HG02885 (cell line): ENCODE data around the gene EIF2B5.
"Not testable (repeated sequence)": the region's sequence is repeated elsewhere in the genome, so short reads cannot be mapped to it uniquely, and the experiment has no call there.

Source experiments
- ATAC-seq: cut with Tn5 transposase; IDR thresholded peaks from one replicate; pipeline ENCODE4 v1.9.1; 2021; ENCODE audit warnings: mild to moderate bottlenecking; ENCODE audit not compliant: unreplicated experiment, poor library complexity

The EIF2B5 gene

DNA sequence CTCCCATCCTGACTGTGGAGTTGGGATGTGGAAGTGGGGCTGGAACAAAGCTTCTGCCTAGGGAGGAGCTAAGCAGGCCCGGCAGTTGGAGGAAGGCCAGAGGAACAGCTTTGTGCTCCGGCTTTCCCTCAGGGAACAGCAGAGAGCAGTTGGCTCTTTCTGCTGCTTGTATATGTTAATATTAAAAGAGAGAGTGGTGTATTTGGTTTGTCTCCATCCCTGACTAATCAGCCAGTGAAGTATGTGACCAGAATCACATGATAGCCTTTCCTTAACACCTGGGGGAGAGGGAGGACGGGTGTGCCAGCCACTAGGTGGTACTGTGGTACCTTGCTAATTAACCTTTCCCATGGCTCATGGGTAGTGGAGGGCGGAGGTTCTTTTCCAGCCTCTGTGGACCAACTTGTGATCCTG, 10.0 kb downstream of the EIF2B5 start:
- ATAC-seq, result no peak

DNA sequence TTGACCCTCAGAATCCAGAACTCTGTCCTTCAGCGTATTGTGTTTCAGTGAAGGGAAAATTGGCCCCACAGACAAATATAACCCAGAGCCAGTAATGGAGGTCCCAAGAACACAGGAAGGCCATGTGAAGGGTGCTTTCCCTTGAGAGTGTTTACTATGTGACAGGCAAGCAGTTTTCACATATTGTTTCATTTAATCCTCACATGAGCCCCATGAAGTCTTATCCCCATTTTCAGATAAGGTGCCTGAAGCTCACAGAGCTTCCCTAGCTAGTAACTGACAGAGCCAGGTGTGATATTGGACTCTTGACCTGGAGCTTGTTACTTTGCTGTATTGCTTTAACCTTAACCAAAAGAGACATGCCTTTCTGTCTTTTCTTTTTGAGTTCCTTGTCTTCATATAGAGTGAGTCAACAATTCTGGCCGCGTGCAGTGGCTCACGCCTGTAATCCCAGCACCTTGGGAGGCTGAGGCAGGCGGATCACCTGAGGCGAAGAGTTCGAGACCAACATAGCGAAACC, 10.7 kb downstream of the EIF2B5 start:
- ATAC-seq, result no peak

DNA sequence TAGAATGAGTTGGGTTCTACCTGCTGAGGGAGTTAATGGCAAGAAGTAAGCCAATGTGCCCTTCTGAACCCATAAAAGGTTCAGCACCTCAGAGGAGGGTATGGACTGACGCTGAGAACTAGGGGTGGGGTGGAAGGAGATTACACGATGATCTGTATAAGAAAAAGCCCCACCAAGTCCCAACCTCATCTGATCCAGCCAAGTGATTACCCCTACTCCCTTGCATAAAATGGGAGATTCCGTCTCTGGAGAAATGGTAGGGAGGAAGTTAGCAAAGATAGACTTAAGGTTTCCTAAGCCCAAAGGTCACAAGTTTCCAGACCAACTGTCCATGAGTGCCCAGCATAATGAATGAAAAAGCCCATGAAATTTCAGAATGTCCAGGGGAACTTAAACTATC, 12.9 kb downstream of the EIF2B5 start:
- no peak for ATAC-seq

DNA sequence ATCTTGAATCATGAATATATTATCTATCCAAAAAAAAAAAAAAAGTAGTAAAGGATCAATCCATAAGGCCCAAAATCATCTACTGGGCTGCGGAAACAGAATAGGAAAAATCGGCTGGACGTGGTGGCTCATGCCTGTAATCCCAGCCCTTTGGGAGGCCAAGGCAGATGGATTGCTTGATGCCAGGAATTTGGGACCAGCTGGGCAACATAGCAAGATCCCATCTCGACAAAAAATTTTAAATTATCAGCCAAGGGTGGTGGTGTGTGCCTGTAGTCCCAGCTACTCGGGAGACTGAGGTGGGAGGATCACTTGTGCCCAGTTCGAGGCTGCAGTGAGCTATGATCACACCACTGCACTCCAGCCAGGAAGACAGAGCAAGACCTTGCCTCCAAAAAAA, 14.0 kb downstream of the EIF2B5 start:
- ATAC-seq, result no peak

DNA sequence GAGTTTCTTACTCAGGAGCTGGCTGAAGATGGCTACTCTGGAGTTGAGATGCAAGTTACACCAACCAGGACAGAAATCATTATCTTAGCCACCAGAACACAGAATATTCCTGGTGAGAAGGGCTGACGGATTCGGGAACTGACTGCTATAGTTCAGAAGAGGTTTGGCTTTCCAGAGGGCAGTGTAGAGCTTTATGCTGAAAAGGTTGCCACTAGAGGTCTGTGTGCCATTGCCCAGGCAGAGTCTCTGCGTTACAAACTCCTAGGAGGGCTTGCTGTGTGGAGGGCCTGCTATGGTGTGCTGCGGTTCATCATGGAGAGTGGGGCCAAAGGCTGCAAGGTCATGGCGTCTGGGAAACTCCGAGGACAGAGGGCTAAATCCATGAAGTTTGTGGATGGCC, 14.6 kb downstream of the EIF2B5 start:
- not testable (repeated sequence) for ATAC-seq

DNA sequence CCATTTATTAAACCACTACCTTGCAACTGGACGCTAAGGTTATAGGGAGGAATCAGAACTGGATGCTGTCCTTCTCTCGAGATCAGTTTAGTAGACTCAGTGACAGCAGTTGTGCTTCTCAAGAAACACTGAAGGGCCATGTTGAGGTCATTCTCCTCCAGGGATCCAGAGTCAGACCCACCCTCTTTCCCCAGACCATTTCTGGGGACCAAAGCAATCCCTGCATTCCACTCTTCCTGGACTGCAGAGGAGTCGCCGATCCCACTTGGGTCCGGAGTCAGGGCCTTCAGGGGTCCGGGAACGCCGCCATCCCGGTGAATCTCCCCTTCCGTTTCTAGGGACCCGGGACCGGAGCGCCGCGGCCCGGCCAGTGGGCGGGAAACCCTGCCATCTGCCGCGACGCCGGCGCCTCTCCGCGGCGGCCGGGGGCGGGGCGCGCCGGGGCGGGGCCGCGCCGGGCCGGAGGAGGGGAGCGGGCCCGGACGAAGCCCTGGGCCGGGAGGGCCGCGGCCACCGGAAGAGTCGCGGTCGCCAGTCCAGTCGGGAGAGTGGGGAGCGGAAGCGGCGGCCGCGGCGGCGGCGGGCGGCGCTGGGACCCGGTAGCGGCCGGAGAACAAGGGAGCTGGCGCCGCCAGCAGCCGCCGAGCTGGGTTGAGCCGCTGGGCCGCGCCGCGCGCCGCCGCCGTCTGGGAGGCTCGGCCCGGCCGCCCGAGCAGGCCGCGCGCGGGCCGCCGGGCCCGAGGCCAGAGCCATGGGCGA, 19.9 kb downstream of the EIF2B5 start, which contains the start of gene DVL3:
Gene DVL3 (plus strand): TSS at position 493 of the 759 bp plus-strand sequence. CDS start 259 bp downstream, at position 752.
- peak; percentile 84 for ATAC-seq

DNA sequence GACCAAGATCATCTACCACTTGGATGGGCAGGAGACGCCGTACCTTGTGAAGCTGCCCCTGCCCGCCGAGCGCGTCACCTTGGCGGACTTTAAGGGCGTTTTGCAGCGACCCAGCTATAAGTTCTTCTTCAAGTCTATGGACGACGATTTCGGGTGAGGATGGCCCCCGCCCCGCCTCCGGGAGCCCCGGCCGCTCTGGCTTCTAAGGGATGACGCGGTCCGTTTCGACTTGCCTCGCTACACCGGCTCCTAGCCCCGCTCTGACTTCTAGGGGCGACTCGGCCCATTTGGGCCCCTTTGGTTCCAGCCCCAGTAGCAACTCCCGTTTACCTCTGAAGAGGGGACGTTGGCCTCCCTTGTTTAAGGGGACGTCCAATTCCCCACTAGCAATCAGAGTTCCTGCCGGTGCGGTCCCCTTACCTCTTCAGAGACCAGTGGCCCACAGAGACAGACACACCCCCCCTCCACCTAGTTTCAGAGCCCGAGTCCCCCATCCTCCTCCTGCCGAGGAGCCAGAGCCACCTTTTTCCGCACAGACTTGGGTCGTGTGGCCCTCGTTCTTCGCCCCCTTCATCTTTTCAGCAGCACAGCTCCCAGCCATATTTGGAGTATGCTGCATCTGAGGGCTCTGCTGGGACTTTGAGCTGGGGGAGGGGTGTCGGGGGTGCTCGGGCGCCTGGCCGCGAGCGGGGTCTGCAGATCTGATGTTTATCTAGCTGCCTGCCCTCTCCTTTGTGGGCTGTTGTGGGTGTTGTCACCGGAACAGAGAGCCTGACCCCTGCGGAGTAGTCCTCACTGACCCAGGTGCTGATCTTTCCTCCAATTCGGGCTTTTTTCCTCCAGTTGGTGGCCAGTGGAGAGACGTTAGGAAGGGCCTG, 20.7 kb downstream of the EIF2B5 start:
- peak; percentile 35 for ATAC-seq

DNA sequence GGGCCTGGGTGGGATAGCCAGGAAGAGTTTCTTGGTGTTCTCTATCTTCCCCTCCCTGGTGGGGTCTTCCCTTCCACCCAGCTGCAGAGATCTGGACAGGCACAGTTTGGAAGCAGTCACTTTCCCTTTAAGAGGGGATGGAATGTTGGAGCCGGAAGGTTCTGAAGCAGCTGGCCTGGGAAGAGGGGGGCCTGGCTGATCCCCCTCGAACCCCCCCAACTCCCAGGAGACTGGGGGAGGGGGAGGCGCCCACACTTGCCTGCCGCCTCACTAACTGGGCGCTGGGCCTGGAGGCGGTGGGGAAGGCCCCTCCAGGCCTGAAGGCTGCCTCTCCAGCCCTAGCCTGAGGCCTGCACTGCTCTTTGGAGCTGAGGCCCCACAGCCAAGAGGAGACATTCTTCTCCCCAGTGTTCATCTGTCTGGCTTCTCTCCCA, 21.4 kb downstream of the EIF2B5 start:
- ATAC-seq, result no peak

DNA sequence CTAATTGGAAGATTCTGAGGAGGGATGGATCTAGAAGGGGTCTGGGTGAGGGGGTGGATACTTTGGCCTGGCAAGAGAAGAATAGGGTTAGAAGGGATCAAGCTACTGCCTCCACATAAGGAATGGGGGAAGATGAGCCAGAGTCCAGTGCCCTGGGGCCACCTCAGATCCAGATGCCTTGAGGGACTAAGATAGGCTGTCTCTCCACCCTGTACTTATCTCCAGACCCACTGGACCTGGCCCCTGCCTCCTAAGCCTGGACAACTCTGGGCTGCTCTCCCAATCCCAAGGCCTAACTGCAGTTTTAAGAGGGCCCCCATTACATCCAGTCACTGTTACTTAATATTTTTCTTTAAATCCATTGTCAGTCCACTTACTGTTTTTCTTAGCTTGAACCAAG, 22.0 kb downstream of the EIF2B5 start:
- no peak for ATAC-seq

DNA sequence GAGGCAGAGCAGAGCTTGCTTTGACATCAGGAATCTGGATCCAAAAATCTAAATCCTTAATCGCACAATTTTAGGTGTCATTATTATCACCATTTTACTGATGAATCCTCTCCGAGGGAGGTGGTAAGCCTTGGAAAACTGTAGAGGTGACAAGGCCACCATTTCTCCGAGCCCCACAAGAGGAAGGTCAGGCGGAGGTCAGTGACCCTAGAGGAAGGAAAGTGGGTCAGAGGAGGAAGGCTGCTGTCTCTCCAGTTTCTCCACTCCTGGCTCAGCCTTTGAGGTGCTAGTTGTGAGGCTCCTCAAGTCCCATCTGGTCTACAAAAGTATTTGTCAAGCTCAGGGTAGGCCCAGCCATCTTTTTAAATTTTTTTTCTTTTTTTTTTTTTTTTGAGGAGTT, 23.2 kb downstream of the EIF2B5 start:
- no peak for ATAC-seq

DNA sequence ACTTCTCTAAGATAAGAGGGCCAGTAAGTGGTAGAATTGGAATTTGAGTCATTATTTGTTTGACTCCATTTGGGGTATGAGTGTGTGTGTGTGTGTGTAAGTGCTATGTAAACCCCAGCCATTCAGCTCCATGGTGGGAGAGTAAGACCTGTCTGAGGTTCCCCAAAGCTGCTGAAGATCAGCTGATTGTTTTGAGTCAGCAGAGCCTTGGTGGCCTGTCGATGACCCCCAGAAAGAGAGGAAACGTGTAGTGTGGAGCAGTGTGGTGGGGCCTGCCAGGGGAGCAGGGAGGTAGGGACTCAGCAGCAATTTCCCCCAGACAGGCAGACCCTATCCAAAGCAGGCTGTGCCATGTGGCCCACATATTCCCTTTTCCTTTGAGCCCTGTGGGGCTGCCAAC, 25.3 kb downstream of the EIF2B5 start:
- no peak for ATAC-seq

DNA sequence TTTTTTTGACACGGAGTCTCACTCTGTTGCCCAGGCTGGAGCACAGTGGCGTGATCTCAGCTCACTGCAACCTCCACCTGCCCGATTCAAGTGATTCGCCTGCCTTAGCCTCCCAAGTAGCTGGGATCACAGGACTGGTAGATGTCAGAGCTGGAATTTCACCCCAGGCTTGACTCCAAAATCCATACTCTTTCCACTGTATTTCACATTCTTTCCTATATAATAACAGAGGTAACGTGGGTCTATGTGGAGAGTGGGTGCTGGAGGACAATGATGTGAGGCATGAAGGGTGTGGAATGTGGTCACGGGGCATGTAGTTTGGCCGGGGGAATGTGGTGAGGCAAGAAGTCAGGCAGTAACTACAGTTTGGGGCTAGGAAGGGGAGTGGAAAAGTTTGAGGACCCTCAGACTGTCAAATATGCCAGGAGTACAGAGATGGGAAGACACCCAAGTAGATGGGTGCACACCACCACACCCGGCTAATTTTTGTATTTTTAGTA, 27.5 kb downstream of the EIF2B5 start:
- ATAC-seq, result not testable (repeated sequence)

DNA sequence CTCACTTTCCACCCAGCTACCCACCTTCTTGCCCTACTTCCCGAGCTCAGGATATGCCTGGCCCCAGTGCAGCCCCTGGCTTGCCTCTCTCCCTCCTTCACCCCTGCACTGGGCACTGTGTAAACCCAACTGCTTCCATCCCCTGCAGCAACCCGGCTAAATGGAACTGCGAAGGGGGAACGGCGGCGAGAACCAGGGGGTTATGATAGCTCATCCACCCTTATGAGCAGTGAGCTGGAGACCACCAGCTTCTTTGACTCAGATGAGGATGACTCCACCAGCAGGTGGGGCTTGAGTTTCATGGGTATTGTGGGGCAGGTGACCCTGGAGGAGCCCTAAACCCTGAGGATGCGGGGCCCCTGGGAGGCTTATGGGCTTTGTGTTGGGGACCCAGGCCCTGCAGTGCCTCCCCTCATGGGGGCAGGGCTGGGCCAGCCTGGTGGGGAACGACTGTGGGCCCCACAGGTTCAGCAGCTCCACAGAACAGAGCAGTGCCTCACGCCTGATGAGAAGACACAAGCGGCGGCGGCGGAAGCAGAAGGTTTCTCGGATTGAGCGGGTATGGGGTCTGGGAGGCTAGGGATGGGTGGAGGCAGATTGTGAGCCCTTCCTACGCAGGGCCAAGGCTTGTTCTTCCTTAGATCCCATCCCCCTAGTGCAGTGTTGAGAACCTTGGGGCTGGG, 29.6 kb downstream of the EIF2B5 start:
- no peak for ATAC-seq

DNA sequence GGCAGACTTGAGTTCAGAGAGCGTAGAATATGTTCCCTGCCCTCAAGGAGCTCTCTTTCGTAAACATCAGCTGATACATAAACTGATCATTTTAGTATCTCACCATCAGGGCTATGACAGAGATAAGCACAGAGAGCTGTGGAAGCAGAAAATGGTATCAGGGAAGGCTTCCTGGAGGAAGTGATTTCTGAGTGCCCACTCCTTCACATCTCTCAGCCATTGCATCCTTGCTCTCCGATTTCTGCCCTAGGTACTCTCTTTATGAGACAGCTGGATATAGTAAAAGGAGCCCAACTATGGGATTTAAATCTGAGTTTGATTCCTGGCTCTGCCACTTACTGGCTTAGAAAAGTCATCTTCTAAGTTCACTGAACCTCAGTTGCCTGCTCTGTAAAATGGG, 30.4 kb downstream of the EIF2B5 start:
- ATAC-seq, result no peak

DNA sequence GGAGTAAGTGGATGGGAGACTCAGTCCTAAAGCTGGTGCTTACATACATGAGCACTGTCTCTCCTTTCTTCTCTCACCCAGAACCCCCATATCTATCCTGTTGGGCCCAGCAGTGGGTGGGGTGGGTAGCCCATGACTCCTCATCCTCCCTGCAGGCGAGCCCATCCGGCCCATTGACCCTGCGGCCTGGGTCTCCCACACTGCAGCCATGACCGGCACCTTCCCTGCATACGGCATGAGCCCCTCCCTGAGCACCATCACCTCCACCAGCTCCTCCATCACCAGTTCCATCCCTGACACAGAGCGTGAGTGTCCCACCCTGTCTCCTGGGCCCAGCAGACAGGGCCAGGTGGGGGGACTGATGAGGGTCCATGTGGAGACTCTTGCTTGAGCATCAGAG, 31.5 kb downstream of the EIF2B5 start:
- ATAC-seq, result no peak

DNA sequence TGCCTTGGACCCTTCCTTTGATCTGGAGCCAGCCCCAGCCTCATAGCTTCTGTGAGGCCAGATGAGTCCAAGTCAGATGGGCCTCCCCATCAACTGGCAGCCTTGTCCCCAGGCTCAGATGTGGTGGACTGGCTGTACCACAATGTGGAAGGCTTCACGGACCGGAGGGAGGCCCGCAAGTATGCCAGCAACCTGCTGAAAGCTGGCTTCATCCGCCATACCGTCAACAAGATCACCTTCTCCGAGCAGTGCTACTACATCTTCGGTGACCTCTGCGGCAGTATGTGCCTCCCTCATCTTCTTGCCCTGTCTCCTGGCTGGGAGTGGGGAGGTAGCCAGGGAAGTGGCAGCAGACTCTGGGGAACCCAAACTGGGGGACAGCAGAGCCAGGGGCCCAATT, 32.6 kb downstream of the EIF2B5 start:
- ATAC-seq, result no peak

DNA sequence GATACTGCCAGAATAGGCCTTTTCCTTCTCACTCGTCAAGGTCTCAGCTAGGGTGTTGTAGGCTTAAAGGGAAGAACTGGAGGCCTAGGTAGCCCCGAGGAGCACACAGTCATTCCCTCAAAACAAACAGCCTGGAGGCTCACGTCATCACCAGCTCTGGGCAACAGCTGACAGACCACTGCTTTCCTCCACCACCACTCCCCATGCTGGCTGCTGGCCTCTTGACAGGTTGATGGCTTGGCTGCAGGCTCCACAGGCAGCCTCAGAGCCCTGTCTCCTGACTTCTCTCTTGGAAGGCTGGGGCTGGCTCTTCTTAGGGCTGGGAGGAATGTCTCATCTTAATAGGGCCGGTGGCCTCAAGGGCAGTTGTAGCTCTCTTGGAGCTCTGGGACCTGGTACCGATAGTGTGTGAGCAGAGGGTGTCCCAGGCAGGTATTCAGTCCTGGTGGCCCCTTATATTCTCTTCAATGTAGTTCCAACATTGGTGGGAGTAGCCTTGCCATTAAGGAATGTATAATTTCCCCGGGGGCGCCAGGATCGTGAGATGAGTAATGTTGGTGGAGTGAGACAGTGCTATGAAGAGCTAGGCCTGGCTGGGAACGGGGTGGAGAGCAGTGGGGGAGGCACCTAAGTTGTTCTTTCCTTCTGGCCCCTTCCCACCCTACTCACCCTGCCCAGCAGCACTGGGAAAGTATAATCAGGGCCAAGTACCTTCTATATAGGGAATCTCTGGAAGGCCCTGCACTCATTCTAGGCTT, 33.4 kb downstream of the EIF2B5 start:
- ATAC-seq, result no peak

DNA sequence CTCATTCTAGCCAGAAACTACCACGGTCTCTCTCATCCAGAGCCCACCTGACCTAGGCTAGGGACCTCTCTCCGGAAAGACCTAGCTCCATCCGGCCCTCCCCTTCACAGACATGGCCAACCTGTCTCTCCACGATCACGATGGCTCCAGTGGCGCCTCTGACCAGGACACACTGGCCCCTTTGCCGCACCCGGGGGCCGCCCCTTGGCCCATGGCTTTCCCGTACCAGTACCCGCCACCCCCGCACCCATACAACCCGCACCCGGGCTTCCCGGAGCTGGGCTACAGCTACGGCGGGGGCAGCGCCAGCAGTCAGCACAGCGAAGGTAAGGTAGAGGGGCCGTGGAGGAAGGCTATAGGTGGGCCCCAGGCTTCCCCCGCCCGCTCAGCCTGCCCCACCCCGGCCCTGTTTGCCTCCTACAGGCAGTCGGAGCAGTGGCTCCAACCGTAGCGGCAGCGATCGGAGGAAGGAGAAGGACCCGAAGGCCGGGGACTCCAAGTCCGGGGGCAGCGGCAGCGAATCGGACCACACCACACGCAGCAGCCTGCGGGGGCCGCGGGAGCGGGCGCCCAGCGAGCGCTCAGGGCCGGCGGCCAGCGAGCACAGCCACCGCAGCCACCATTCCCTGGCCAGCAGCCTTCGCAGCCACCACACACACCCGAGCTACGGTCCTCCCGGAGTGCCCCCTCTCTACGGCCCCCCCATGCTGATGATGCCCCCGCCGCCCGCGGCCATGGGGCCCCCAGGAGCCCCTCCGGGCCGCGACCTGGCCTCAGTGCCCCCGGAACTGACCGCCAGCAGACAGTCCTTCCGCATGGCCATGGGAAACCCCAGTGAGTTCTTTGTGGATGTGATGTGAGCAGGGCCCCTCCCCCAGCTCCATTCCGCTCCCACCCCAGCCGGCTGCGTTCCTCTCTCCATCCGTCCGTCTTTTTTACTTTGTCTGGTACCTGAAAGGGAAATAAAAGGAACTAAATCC, 35.0 kb downstream of the EIF2B5 start:
- no peak for ATAC-seq

DNA sequence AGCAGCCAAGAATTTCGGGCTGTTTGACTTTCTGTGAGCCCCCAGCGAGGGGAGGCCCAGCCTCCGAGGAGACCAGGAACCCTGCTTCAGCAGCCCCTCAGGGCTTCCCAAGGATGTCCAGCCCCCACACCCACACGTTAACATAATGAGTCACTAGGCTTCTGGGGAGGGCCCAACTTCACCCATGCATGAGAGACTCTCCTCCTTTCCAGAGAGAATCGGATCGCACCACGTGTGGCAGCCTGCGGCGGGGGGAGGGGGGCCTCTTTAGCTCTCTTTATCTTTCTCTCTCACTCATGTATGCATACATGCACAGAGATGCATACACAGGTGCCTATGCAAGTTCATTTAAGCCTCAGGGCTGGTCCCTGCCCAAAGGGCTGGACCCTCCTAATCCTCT, 36.4 kb downstream of the EIF2B5 start:
- ATAC-seq, result no peak
